Endodermal cell (in vitro differentiated cells): Measurements from ENCODE around the gene GCAT. TPM values are rescaled to one million over a fixed set of nuclear protein-coding genes. Genes with fewer than 3 reads are reported as not detected.

Experiments used
- DNase-seq: peaks from one replicate; pipeline ENCODE4 v3.0.0-alpha.2; 2017
- H3K27ac ChIP-seq: 2 replicates; pipeline ENCODE4 v1.5.1; 2013; ENCODE audit warnings: mild to moderate bottlenecking, low read depth, low read length, moderate library complexity
- H3K27me3 ChIP-seq: 2 replicates; pipeline ENCODE4 v1.6.1; 2013; ENCODE audit warnings: mild to moderate bottlenecking, low read length, moderate library complexity; ENCODE audit not compliant: insufficient read depth, control insufficient read depth, poor library complexity, severe bottlenecking
- H3K36me3 ChIP-seq: 2 replicates; pipeline ENCODE4 v1.7.0; 2013; ENCODE audit warnings: mild to moderate bottlenecking, low read length, moderate library complexity; ENCODE audit not compliant: control insufficient read depth, insufficient read depth
- H3K4me1 ChIP-seq: one replicate; pipeline ENCODE4 v1.7.0; 2013; ENCODE audit warnings: low read length; ENCODE audit not compliant: control insufficient read depth, insufficient read depth
- H3K4me3 ChIP-seq: 2 replicates; pipeline ENCODE4 v1.5.1; 2013; ENCODE audit warnings: mild to moderate bottlenecking, low read length, moderate library complexity
- H3K9ac ChIP-seq: 2 replicates; pipeline ENCODE4 v1.6.1; 2013; ENCODE audit warnings: mild to moderate bottlenecking, low read length, moderate library complexity; ENCODE audit not compliant: poor library complexity, severe bottlenecking; ENCODE audit errors: extremely low read depth
- H3K9me3 ChIP-seq: 2 replicates; pipeline ENCODE4 v1.6.1; 2013; ENCODE audit warnings: mild to moderate bottlenecking, low read length, moderate library complexity; ENCODE audit not compliant: control insufficient read depth
- H3K27ac Mint-ChIP-seq: 2 replicates; pipeline ENCODE4 v1.8.0; 2020; ENCODE audit warnings: mixed read lengths
- H3K27me3 Mint-ChIP-seq: 2 replicates; pipeline ENCODE4 v1.8.0; 2021; ENCODE audit warnings: mild to moderate bottlenecking, mixed read lengths; ENCODE audit not compliant: insufficient read depth
- H3K36me3 Mint-ChIP-seq: 2 replicates; pipeline ENCODE4 v1.8.0; 2020; ENCODE audit warnings: low read depth, mixed read lengths
- H3K4me1 Mint-ChIP-seq: 2 replicates; pipeline ENCODE4 v1.8.0; 2020; ENCODE audit warnings: mixed read lengths
- H3K4me3 Mint-ChIP-seq: 2 replicates; pipeline ENCODE4 v1.8.0; 2020; ENCODE audit warnings: mild to moderate bottlenecking, moderate library complexity, mixed read lengths
- H3K9me3 Mint-ChIP-seq: 2 replicates; pipeline ENCODE4 v1.8.0; 2020; ENCODE audit warnings: mild to moderate bottlenecking, mixed read lengths
- CTCF ChIP-seq: fragments of 200-600 bp; sonication (generic); conservative IDR thresholded peaks from 2 replicates; pipeline ENCODE4 v1.5.0; 2021; ENCODE audit warnings: antibody characterized with exemption, mild to moderate bottlenecking
- WGBS, 2 experiments: methylation state at CpG; one replicate each; pipeline versions ENCODE4 v1.1.5 to v1.1.7; 2013; ENCODE audit warnings: missing lambda C conversion rate in 2 of 2, mixed read lengths in 1 of 2; ENCODE audit not compliant: insufficient coverage in 1 of 2, insufficient read length in 1 of 2; 5-methylcytosine and 5-hydroxymethylcytosine counted together
- total RNA-seq, 2 donors: library from RNA; stranded (reverse); fragmentation: NEBNext Ultra II Directional in 1 of 2; extraction: Animal tissue kit (Norgen Biotek cat#: 25700) in 1 of 2; gene quantifications; 2 replicates in 1 of 2; 3 replicates in 1 of 2; pipeline ENCODE4 v1.2.1, GENCODE V29; 2021

The GCAT gene
- total RNA-seq, 2 donors from 2014 or later: 22.2 to 26.2 TPM

GRCh38 chr22:37765953-37766576 lies 41.7 kb upstream of the GCAT start:
- TF ChIP-seq CTCF: no peak
- WGBS, 2 experiments: 91 to 92% methylated on average over 7 to 8 of the region's 8 CpGs
- H3K9ac ChIP-seq: no peak overlapping the region

GRCh38 chr22:37768273-37768672 lies 39.5 kb upstream of the GCAT start:
- H3K4me3 Mint-ChIP-seq: no peak overlapping the region
- no peak overlapping the region for H3K27ac ChIP-seq
- 85 to 91% methylated on average over 3 of the region's 3 CpGs for WGBS, 2 experiments
- no peaks in the 10 kb centered on the region for H3K9me3 ChIP-seq
- no peaks in the 10 kb centered on the region for H3K27me3 Mint-ChIP-seq
- H3K36me3 ChIP-seq: peaks cover 75% of the 10 kb centered on the region
- no peak overlapping the region for H3K4me3 ChIP-seq
- H3K4me1 ChIP-seq: no peaks in the 10 kb centered on the region
- peaks cover 54% of the 10 kb centered on the region for H3K36me3 Mint-ChIP-seq
- no peak overlapping the region for H3K27ac Mint-ChIP-seq
- TF ChIP-seq CTCF: peak; percentile 69
- no peaks in the 10 kb centered on the region for H3K9me3 Mint-ChIP-seq
- peak; percentile 69 for DNase-seq
- no peaks in the 10 kb centered on the region for H3K4me1 Mint-ChIP-seq
- no peak overlapping the region for H3K9ac ChIP-seq
- H3K27me3 ChIP-seq: no peaks in the 10 kb centered on the region

More at GRCh38 chr22:37765953-37766576, 41.7 kb upstream of the GCAT start:
- Mint-ChIP-seq H3K27me3 (no peaks in the 10 kb centered on the region), H3K27ac (no peak overlapping the region), H3K9me3 (no peaks in the 10 kb centered on the region), H3K4me3 (no peak overlapping the region), H3K36me3 (peaks cover 51% of the 10 kb centered on the region), H3K4me1 (peaks cover 2% of the 10 kb centered on the region)
- H3K36me3 ChIP-seq: peaks cover 63% of the 10 kb centered on the region
- H3K27ac ChIP-seq: no peak overlapping the region
- H3K4me3 ChIP-seq: no peak overlapping the region
- H3K27me3 ChIP-seq: no peaks in the 10 kb centered on the region
- no peaks in the 10 kb centered on the region for H3K4me1 ChIP-seq
- H3K9me3 ChIP-seq: no peaks in the 10 kb centered on the region
- no peak for DNase-seq

- H3K9me3 Mint-ChIP-seq: no peaks in the 10 kb centered on the region
- Histone ChIP-seq H3K9ac (no peak overlapping the region), H3K9me3 (no peaks in the 10 kb centered on the region), H3K4me1 (no peaks in the 10 kb centered on the region), H3K27ac (no peak overlapping the region), H3K4me3 (no peak overlapping the region), H3K36me3 (peaks cover 72% of the 10 kb centered on the region), H3K27me3 (no peaks in the 10 kb centered on the region)
- no peak overlapping the region for H3K27ac Mint-ChIP-seq
- TF ChIP-seq CTCF: no peak
- H3K4me3 Mint-ChIP-seq: no peak overlapping the region
- H3K36me3 Mint-ChIP-seq: peaks cover 53% of the 10 kb centered on the region
- H3K27me3 Mint-ChIP-seq: no peaks in the 10 kb centered on the region
- WGBS, 2 experiments: 96 to 97% methylated on average over 16 to 24 of the region's 24 CpGs
- no peak for DNase-seq
- no peaks in the 10 kb centered on the region for H3K4me1 Mint-ChIP-seq
These were observed 38.7 kb upstream of the GCAT start for GRCh38 chr22:37769056-37769455.
